Kidney tubule cell (primary cell): ENCODE data around the gene IGFBP1.
"Not testable (repeated sequence)": the region's sequence is repeated elsewhere in the genome, so short reads cannot be mapped to it uniquely, and the experiment has no call there.

ENCODE experiments used
- DNase-seq: peaks from one replicate; pipeline ENCODE4 v3.0.0-alpha.2; 2018; ENCODE audit warnings: low spot score

Gene IGFBP1

GRCh38 chr7:45888185-45888992 lies at the start of gene IGFBP1:
TSS of gene IGFBP1 (plus strand) at chr7:45888488. CDS start at chr7:45888653, 165 bp downstream.
- peak; percentile 39 for DNase-seq

DNA sequence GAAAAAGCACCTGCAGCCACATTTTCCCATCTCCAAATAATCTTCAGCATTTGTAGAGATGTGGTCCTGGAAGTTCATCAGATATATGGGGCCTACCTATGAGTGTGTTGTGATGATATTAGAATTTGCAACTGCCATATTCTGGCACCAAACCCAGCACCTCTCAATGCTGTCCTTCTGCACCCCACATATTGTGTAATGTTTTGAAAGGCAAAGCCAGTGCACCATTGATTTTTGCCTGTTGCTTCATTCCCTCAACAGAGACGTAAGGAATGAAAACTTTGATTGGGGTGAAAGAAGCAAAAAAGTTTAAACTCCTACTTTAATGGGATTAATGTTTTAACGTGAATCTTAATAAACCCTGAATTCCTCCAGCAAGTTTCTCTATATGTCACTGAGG lies 49.4 kb upstream of the IGFBP1 start:
- DNase-seq = not testable (repeated sequence)

- DNase-seq = not testable (repeated sequence)
Observed at GRCh38 chr7:45841926-45842717, 46.2 kb upstream of the IGFBP1 start.

- not testable (repeated sequence) for DNase-seq
Observed at GRCh38 chr7:45846536-45846935, 41.8 kb upstream of the IGFBP1 start.

DNA sequence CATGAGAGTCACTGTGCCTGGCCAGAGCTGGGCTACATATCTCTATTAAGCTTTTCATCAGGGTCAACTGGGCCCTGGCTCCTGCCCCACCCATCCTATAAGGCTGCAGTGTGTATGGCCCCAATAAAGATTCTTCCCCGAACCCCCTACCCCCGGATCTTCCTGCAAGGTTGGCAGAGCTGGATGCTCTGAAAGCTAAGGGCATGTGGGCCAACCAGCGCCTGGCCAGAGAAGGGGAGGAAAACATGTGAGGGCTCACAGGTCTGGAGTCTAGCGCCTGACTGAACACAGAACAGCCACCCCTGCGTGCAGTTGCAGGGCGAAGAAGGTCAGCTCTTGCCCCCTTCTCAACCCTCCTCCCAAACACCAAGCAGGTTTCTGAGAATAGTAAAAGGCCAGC lies 39.6 kb upstream of the IGFBP1 start:
- not testable (repeated sequence) for DNase-seq

DNA sequence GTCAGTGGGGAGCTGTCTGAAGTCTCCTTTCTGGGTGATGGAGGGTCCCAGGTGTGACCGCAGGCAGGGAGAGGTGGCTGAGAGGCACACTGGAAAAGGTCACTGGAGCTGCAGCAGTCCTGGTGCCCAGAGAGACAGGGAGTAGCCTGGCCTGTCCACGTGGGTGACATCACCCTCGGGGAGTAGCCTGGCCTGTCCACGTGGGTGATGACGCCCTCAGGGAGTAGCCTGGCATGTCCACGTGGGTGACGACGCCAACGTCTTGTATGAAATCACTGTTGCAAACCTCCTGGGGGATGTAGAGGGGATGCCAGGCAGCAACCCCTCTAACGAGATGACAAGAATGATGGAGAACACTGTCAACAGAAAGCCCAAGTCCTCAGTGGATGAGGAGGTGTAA lies 35.3 kb upstream of the IGFBP1 start:
- not testable (repeated sequence) for DNase-seq

DNA sequence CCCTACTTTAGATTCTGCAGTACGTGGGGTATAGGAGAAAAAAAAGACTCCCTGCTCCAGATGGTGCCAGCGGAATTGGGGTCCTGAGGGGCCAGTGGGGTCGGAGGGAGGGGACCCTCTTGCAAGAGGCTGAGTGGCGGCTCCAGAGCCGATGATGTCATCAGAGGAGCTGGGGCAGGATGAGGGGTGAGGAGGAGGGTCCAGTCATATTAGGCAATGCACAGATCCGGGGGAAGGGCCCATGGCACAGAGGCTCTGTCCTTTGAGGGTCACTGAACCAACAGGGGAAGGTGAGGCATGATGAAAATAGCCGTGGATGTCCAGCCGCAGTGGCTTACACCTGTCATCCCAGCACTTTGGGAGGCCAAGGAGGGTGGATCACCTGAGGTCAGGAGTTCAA lies 34.8 kb upstream of the IGFBP1 start:
- not testable (repeated sequence) for DNase-seq

DNA sequence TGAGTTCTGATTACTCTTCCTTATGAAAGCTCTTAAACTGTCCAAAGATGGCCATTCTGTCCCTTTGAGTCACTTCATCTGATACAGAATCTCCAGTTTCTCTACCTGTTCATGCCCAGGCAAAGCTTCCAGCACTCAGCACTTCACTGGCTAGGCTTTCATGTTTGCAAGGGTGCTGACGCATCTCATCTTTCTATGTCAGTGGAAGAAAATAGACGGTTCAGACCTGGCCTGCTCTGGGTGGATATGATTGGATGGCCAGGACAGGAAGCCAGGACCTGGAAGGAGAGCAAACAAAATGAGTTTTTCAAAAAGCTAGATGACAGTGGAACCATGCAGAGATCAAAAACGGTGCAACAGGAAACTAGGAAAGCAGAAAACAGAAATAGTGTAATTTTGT lies 32.6 kb upstream of the IGFBP1 start:
- not testable (repeated sequence) for DNase-seq

- not testable (repeated sequence) for DNase-seq
Observed at GRCh38 chr7:45856888-45857287, 31.4 kb upstream of the IGFBP1 start.

DNA sequence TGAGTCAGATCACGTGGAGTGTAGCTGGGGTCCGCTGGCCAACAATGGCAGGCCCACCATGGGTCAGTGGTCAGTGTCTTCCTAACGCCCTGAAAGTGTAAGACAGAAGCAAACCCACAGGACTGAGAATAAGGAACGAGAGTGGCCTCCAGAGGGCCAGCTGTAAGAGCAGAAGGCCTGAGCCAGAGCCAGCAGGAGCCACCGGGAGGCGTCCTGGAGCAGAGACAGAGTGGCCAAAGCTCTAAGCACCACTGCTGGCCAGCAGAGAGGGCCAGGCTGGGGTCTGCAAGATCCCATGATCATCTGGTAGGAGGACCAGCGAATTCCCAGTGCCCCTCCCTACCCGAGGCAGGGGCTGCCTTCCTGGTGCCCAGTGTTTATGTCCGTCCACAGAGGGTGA lies 24.6 kb upstream of the IGFBP1 start:
- DNase-seq = no peak

- DNase-seq = no peak
Observed at GRCh38 chr7:45865594-45866410, 22.5 kb upstream of the IGFBP1 start.

DNA sequence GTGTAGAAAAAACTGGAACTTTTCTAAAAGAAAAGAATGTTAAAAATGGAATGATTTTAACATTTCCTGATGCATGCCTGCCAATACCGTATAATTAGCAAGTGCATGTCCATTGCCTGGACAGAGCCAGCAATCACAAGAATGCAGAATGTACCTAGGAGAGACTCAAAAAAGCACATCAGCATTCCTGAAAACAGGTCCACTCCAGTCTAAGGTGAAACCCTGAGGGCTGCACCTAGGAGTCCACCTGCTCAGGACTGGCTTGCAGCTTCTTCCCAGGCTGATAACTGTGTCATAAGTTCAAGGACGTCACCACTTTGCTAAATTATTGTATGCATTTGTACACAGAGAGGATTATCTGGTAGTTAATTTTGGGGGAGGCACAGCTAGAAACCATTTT lies 20.8 kb upstream of the IGFBP1 start:
- no peak for DNase-seq

DNA sequence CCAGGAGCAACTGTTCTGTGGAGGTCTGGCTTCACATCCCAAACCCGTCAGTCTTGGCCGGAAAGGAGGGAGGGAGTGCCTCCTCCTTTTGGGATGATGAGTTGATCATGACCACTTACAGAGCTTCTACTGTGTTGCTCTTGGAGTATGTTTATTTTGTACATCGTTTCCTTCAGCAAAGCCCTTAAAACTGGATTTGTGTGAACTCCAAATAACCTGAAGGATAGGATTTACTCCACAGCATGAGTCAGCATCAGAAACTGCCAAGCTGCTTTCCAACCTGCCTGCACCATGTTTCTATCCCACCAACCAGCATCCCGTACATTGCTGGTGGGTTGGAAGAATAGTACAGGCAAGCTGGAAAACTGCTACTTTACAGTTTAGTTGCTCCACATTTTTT lies 18.9 kb upstream of the IGFBP1 start:
- no peak for DNase-seq

- DNase-seq = peak; percentile 17
Observed at GRCh38 chr7:45872116-45873034, 15.9 kb upstream of the IGFBP1 start.

- DNase-seq = no peak
Observed at GRCh38 chr7:45873035-45873354, 15.3 kb upstream of the IGFBP1 start, which contains the start of gene CCDC201. TSS of gene CCDC201 (minus strand) at chr7:45873082. CDS start at chr7:45873007, 75 bp downstream.

- no peak for DNase-seq
Observed at GRCh38 chr7:45873355-45873754, 14.9 kb upstream of the IGFBP1 start.

DNA sequence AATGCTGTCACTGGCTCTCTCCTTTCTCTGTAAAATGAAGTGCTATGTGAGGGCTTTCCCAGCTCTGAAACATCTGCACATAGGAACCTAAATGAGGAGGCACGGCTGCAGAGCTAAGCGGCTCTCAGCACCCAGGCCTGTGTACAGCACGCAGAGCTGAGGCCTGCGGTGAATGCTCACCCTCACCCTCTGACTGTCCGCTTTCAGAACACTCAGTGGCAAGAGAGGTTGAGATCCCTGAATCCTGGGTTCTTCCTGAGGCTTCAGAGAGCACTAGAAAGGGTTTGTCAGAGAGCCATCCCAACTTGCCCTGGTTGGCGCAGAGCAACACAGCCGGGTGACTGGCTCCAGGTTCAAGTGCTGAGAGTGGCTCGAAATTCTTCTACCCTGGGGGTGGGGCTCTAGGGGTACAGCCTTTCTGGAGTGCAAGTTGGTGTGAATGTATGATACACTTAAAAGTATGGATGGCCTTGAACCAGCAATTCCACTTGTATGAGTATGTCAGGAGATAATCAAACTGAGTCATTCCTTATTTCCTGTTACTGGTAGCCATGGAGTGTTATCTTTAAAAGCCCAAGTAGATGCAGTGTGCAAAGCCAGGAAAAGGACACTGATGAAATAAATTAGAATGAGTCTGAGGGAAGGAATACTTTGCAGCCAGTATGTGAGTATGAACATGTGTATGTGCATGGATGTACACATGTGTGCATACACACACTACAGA lies 13.7 kb upstream of the IGFBP1 start:
- peak; percentile 84 for DNase-seq

DNA sequence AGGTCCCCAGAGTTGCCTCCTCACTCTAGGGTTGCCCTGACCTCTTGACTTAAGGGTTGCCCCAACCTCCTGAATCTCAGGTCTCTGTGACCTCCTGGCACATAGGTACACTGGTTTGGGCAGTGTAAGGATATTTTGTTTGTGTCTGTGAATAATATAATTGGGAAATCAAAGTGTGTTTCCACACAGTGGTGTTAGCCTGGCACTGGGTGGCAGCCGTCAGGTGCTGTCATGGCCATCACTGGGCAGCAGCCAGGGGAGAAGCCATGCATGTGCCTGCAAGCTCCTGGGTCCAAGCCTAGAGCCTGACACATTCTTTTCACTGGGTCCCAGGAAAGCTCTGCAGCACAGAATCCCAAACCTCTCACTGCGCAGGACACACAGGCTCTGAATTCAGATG lies 11.8 kb upstream of the IGFBP1 start:
- DNase-seq = no peak

DNA sequence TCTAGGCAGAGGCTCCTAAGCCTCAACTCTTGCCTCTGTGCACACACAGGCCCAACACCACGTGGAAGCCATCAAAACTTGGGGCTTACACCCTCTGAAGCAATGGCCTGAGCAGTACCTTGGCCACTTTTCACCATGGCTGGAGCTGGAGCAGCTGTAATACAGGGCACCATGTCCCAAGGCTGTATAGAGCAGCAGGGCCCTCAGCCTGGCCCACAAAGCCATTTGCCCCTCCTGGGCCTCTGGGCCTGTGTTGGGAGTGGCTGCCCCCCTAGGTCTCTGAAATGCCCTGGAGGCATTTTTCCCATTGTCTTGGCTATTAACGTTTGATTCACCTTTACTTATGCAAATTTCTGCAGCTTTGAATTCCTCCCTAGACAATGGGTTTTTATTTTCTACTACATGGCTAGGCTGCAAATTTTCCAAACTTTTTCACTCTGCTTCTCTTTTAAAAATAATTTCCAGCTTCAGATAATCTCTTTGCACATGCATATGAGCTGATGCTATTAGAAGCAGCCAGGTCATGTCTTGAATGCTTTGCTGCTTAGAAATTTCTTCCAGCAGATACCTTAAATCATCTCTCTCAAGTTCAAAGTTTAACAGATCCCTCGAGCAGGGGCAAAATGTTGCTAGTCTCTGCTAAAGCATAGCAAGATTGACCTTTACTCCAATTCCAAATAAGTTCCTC lies 9.7 kb upstream of the IGFBP1 start:
- no peak for DNase-seq

DNA sequence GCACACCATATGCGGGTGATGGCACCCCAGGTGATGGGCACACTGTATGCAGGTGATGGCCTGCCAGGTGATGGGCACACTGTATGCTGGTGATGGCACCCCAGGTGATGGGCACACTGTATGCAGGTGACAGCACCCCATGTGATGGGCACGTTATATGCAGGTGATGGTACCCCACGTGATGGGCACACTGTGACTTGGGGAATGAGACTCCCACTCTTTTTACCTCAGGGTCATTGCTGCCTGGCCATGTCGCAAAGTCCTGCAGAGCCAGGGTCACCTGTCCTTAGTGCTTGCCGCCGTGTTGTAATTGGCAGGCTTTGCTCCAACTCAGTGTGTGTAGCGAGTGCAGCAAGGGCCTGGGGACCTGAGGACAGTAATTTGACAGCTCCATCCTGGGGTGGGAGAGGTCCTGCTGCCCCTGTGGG lies 7.8 kb upstream of the IGFBP1 start:
- no peak for DNase-seq
